Measurements from ENCODE around the gene PRPS1L1.

The PRPS1L1 gene

GRCh38 chr7:18004372-18004771 is 23.3 kb downstream of the PRPS1L1 start:
- DNase-seq, result no peak

GRCh38 chr7:18003286-18003994 is 24.2 kb downstream of the PRPS1L1 start:
- DNase-seq, result no peak

- no peak for DNase-seq
These were observed 29.0 kb downstream of the PRPS1L1 start for GRCh38 chr7:17998692-17999091.

- DNase-seq, result no peak
These were observed 31.0 kb downstream of the PRPS1L1 start for GRCh38 chr7:17996442-17997223.

- DNase-seq, result no peak
These were observed 31.6 kb downstream of the PRPS1L1 start for GRCh38 chr7:17996040-17996439.

- DNase-seq, result no peak
These were observed 33.4 kb downstream of the PRPS1L1 start for GRCh38 chr7:17994079-17994850.

- DNase-seq, result no peak
These were observed 35.6 kb downstream of the PRPS1L1 start for GRCh38 chr7:17991866-17992648.

GRCh38 chr7:17990761-17991160 is 36.9 kb downstream of the PRPS1L1 start:
- DNase-seq, result no peak

- DNase-seq, result no peak
These were observed 38.1 kb downstream of the PRPS1L1 start for GRCh38 chr7:17989546-17989945.

GRCh38 chr7:17988858-17989257 is 38.8 kb downstream of the PRPS1L1 start:
- no peak for DNase-seq

GRCh38 chr7:17988141-17988540 is 39.5 kb downstream of the PRPS1L1 start:
- DNase-seq, result no peak

GRCh38 chr7:17986851-17987250 is 40.8 kb downstream of the PRPS1L1 start:
- DNase-seq, result no peak

- DNase-seq, result no peak
These were observed 42.0 kb downstream of the PRPS1L1 start for GRCh38 chr7:17985473-17986239.

GRCh38 chr7:17984288-17984687 is 43.4 kb downstream of the PRPS1L1 start:
- no peak for DNase-seq

GRCh38 chr7:17983221-17984062 is 44.2 kb downstream of the PRPS1L1 start:
- DNase-seq, result no peak

- no peak for DNase-seq
These were observed 50.7 kb downstream of the PRPS1L1 start for GRCh38 chr7:17976952-17977351.
